Neural cell (in vitro differentiated cells): ENCODE data around the gene PPM1H. TPM values are rescaled to one million over a fixed set of nuclear protein-coding genes. Genes with fewer than 3 reads are reported as not detected.

Source experiments
- H2AFZ ChIP-seq: fragments of 200-600, 300-800 bp; sonication (generic), shearing (Covaris generic); 2 replicates; pipeline ENCODE4 v1.6.0; 2014; ENCODE audit warnings: low read depth, mild to moderate bottlenecking, antibody characterized with exemption, low read length, moderate library complexity
- H3F3A ChIP-seq: fragments of 200-600 bp; shearing (Covaris generic); 2 replicates; pipeline ENCODE4 v1.6.1; 2016; ENCODE audit warnings: mild to moderate bottlenecking, moderate library complexity, mixed read lengths, antibody characterized with exemption, low read length; ENCODE audit not compliant: insufficient read depth, poor library complexity, severe bottlenecking
- H3K27ac ChIP-seq: fragments of 200-600, 300-800 bp; sonication (generic), shearing (Covaris generic); 2 replicates; pipeline ENCODE4 v1.5.1; 2014; ENCODE audit warnings: mild to moderate bottlenecking, low read length, moderate library complexity
- H3K27me3 ChIP-seq: fragments of 300-800, 200-600 bp; sonication (generic), shearing (Covaris generic); 2 replicates; pipeline ENCODE4 v1.6.0; 2014; ENCODE audit warnings: mild to moderate bottlenecking, low read depth, low read length, moderate library complexity; ENCODE audit not compliant: insufficient read depth
- H3K36me3 ChIP-seq: fragments of 300-800, 200-600 bp; sonication (generic), shearing (Covaris generic); 2 replicates; pipeline ENCODE4 v1.5.1; 2014; ENCODE audit warnings: mild to moderate bottlenecking, antibody characterized with exemption, low read length, moderate library complexity; ENCODE audit not compliant: insufficient read depth
- H3K4me2 ChIP-seq: fragments of 300-800, 200-600 bp; sonication (generic), shearing (Covaris generic); 2 replicates; pipeline ENCODE4 v1.6.0; 2014; ENCODE audit warnings: mild to moderate bottlenecking, low read length
- H3K4me3 ChIP-seq: fragments of 300-800, 200-600 bp; sonication (generic), shearing (Covaris generic); 2 replicates; pipeline ENCODE4 v1.5.1; 2014; ENCODE audit warnings: mild to moderate bottlenecking, low read length, moderate library complexity
- H3K79me2 ChIP-seq: fragments of 200-600 bp; shearing (Covaris generic); replicated peaks from 2 replicates; pipeline ENCODE4 v1.6.0; 2014; ENCODE audit warnings: mild to moderate bottlenecking, low read length, moderate library complexity; ENCODE audit not compliant: insufficient read depth
- H3K9ac ChIP-seq: fragments of 300-800, 200-600 bp; sonication (generic), shearing (Covaris generic); 2 replicates; pipeline ENCODE4 v1.6.1; 2016; ENCODE audit warnings: mild to moderate bottlenecking, low read length, mixed read lengths
- H3K9me2 ChIP-seq: fragments of 200-600 bp; shearing (Covaris generic); 2 replicates; pipeline ENCODE4 v1.6.1; 2016; ENCODE audit warnings: mild to moderate bottlenecking, low read length, mixed read lengths; ENCODE audit not compliant: insufficient read depth
- H3K9me3 ChIP-seq: fragments of 200-600, 300-800 bp; sonication (generic), shearing (Covaris generic); 2 replicates; pipeline ENCODE4 v1.6.1; 2016; ENCODE audit warnings: mild to moderate bottlenecking, mixed run types, low read length, moderate library complexity, mixed read lengths
- H4K20me1 ChIP-seq: fragments of 200-600 bp; shearing (Covaris generic); 2 replicates; pipeline ENCODE4 v1.6.1; 2016; ENCODE audit warnings: mild to moderate bottlenecking, mixed run types; ENCODE audit not compliant: insufficient read depth
- EP300 ChIP-seq: fragments of 450-650 bp; conservative IDR thresholded peaks from 2 replicates; pipeline ENCODE4 v1.6.1; 2014; ENCODE audit warnings: antibody characterized with exemption, mild to moderate bottlenecking, moderate library complexity; ENCODE audit not compliant: poor library complexity, severe bottlenecking
- EZH2 ChIP-seq: fragments of 200-600, 300-800 bp; shearing (Covaris generic), sonication (generic); IDR thresholded peaks from 2 replicates; pipeline ENCODE4 v1.6.1; 2014; ENCODE audit warnings: antibody characterized with exemption, low read length, borderline replicate concordance, mild to moderate bottlenecking; ENCODE audit not compliant: insufficient read depth, poor library complexity, severe bottlenecking
- MXI1 ChIP-seq: fragments of 450-650 bp; conservative IDR thresholded peaks from 2 replicates; pipeline ENCODE4 v1.6.1; 2014; ENCODE audit warnings: antibody characterized with exemption, mild to moderate bottlenecking; ENCODE audit not compliant: poor library complexity, severe bottlenecking
- POLR2AphosphoS5 ChIP-seq: IDR thresholded peaks from 2 replicates; pipeline ENCODE4 v1.6.1; 2012
- SMC3 ChIP-seq: fragments of 450-650 bp; conservative IDR thresholded peaks from 2 replicates; pipeline ENCODE4 v1.6.1; 2014; ENCODE audit warnings: antibody characterized with exemption, mild to moderate bottlenecking, moderate library complexity; ENCODE audit not compliant: poor library complexity
- TAF1 ChIP-seq: IDR thresholded peaks from 2 replicates; pipeline ENCODE4 v1.6.1; 2012; ENCODE audit warnings: low read depth
- polyA plus RNA-seq: library from polyadenylated mRNA; depleted of rRNA; stranded (reverse); fragments of >200 nt; gene quantifications from 2 replicates; pipeline ENCODE4 v1.2.3, GENCODE V29; 2014
- TF ChIP-seq, protein P1 (sequence below): IDR thresholded peaks from 2 replicates; pipeline ENCODE4 v1.6.1; 2012; ENCODE audit warnings: borderline replicate concordance
- TF ChIP-seq, protein P2 (sequence below): fragments of 450-650 bp; IDR thresholded peaks from 2 replicates; pipeline ENCODE4 v1.5.1; 2014; ENCODE audit warnings: antibody characterized with exemption, mild to moderate bottlenecking, moderate library complexity; ENCODE audit not compliant: poor library complexity, severe bottlenecking

PPM1H gene
- polyA plus RNA-seq, 1 donor from 2014 or later, result 3.9 TPM

DNA sequence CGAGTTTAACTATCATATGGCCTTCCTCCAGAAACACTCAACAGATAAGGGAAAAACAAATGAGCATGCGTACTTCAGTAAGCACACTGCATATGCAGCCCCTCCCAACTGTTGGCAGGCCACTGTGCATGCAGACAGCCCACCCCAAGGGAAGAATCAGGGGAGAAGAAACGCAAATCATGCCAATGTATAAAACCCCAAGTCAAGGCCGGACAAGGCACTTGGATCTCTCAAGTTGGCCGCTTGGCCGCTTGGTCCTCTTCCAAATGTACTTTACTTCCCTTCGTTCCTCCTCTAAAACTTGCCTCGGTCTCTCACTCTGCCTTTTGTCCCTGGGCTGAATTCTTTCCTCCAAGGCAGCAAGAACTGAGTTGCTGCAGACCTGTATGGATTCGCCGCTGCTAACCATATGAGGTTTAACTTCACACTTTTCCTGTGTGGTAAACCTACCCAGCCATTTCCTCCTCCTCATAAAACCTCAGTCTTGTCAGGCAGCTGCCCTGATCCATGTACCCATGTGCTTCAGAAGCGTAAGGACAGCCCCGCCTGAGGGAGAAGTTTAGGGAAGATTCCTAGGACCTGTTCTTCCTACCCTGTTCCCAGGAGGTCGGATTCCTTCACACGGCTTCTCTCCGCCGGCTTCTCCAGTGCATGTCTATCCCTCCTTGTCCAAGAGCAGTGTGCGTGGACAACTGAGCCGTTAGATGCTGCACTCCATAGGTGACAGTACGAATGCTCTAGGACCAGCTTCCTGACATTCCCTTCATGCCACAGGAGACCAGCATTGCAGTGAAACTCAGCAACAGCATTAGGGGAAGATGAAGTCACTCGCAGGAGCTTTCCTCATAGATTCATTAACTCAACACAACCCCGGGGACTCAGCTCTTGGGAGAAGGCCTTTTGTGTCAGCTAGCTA is 280.4 kb downstream of the PPM1H start:
- TF ChIP-seq EZH2 (no peak), EP300 (no peak), MXI1 (no peak), SMC3 (no peak), POLR2AphosphoS5 (no peak)
- TF ChIP-seq, protein P1, sequence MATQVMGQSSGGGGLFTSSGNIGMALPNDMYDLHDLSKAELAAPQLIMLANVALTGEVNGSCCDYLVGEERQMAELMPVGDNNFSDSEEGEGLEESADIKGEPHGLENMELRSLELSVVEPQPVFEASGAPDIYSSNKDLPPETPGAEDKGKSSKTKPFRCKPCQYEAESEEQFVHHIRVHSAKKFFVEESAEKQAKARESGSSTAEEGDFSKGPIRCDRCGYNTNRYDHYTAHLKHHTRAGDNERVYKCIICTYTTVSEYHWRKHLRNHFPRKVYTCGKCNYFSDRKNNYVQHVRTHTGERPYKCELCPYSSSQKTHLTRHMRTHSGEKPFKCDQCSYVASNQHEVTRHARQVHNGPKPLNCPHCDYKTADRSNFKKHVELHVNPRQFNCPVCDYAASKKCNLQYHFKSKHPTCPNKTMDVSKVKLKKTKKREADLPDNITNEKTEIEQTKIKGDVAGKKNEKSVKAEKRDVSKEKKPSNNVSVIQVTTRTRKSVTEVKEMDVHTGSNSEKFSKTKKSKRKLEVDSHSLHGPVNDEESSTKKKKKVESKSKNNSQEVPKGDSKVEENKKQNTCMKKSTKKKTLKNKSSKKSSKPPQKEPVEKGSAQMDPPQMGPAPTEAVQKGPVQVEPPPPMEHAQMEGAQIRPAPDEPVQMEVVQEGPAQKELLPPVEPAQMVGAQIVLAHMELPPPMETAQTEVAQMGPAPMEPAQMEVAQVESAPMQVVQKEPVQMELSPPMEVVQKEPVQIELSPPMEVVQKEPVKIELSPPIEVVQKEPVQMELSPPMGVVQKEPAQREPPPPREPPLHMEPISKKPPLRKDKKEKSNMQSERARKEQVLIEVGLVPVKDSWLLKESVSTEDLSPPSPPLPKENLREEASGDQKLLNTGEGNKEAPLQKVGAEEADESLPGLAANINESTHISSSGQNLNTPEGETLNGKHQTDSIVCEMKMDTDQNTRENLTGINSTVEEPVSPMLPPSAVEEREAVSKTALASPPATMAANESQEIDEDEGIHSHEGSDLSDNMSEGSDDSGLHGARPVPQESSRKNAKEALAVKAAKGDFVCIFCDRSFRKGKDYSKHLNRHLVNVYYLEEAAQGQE, result no peak
- TF ChIP-seq, protein P2, sequence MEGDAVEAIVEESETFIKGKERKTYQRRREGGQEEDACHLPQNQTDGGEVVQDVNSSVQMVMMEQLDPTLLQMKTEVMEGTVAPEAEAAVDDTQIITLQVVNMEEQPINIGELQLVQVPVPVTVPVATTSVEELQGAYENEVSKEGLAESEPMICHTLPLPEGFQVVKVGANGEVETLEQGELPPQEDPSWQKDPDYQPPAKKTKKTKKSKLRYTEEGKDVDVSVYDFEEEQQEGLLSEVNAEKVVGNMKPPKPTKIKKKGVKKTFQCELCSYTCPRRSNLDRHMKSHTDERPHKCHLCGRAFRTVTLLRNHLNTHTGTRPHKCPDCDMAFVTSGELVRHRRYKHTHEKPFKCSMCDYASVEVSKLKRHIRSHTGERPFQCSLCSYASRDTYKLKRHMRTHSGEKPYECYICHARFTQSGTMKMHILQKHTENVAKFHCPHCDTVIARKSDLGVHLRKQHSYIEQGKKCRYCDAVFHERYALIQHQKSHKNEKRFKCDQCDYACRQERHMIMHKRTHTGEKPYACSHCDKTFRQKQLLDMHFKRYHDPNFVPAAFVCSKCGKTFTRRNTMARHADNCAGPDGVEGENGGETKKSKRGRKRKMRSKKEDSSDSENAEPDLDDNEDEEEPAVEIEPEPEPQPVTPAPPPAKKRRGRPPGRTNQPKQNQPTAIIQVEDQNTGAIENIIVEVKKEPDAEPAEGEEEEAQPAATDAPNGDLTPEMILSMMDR, result no peak
- Histone ChIP-seq H3F3A (no peaks in the 10 kb centered on the region), H3K9me2 (no peaks in the 10 kb centered on the region), H3K27me3 (no peaks in the 10 kb centered on the region), H3K79me2 (no peaks in the 10 kb centered on the region), H4K20me1 (no peaks in the 10 kb centered on the region), H3K9ac (no peak overlapping the region), H3K36me3 (no peaks in the 10 kb centered on the region), H3K4me2 (no peak overlapping the region), H2AFZ (no peak overlapping the region), H3K4me3 (no peak overlapping the region), H3K9me3 (no peaks in the 10 kb centered on the region), H3K27ac (no peak overlapping the region)

DNA sequence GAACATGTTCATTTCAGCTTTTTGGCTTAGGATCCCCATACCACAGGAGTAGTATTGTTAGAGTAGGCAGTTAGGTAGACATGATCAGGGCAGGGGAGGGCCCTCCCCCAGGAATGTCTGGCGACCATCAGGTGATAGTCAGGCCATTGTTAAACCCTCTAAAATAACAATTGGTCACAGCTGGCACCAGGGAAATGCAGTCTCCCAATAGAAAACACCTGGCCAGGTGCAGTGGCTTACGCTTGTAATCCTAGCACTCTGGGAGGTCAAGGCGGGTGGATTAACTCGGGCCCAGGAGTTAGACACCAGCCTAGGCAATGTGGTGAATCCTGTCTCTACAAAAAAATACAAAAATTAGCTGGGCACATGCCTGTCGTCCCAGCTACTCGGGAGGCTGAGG is 281.2 kb downstream of the PPM1H start:
- Histone ChIP-seq H3K4me2 (no peak overlapping the region), H3K4me3 (no peak overlapping the region), H3K79me2 (no peaks in the 10 kb centered on the region), H3K9me3 (no peaks in the 10 kb centered on the region), H3F3A (no peaks in the 10 kb centered on the region), H3K9me2 (no peaks in the 10 kb centered on the region), H4K20me1 (no peaks in the 10 kb centered on the region), H2AFZ (no peak overlapping the region), H3K36me3 (no peaks in the 10 kb centered on the region), H3K27ac (no peak overlapping the region), H3K27me3 (no peaks in the 10 kb centered on the region), H3K9ac (no peak overlapping the region)
- TF ChIP-seq TAF1, result no peak
- TF ChIP-seq SMC3, result no peak
- no peak for TF ChIP-seq EZH2
- TF ChIP-seq MXI1, result no peak
- TF ChIP-seq, protein P1, result no peak
- no peak for TF ChIP-seq EP300
